BLaER1 treated with 17β-estradiol and CSF1 and Interleukin-3, amounts not matched to agents 10 nM and 100 nM (cell line): ENCODE results near the gene GNGT2.

Source experiments
- H3K27ac ChIP-seq, 11 experiments: shearing (Covaris generic); formaldehyde crosslinking; 2 replicates each; pipeline ENCODE4 v1.8.1; 2022
- H3K27me3 ChIP-seq, 11 experiments: shearing (Covaris generic); formaldehyde crosslinking; 2 replicates each; pipeline ENCODE4 v1.8.1; 2022
- H3K36me3 ChIP-seq, 11 experiments: shearing (Covaris generic); formaldehyde crosslinking; 2 replicates each; pipeline ENCODE4 v1.8.1; 2022
- H3K4me1 ChIP-seq, 10 experiments: shearing (Covaris generic); formaldehyde crosslinking; 2 replicates each; pipeline ENCODE4 v1.8.1; 2022
- H3K4me2 ChIP-seq, 11 experiments: shearing (Covaris generic); formaldehyde crosslinking; 2 replicates each; pipeline ENCODE4 v1.8.1; 2022
- H3K4me3 ChIP-seq, 10 experiments: shearing (Covaris generic); formaldehyde crosslinking; 2 replicates each; pipeline ENCODE4 v1.8.1; 2022
- H3K9ac ChIP-seq, 11 experiments: shearing (Covaris generic); formaldehyde crosslinking; 2 replicates each; pipeline ENCODE4 v1.8.1; 2022
- H3K9me3 ChIP-seq, 11 experiments: shearing (Covaris generic); formaldehyde crosslinking; replicated peaks in 1 of 11; 2 replicates each; pipeline ENCODE4 v1.8.1; 2022
- H4K20me1 ChIP-seq, 11 experiments: shearing (Covaris generic); formaldehyde crosslinking; 2 replicates each; pipeline ENCODE4 v1.8.1; 2022
- Cebpa-rat ChIP-seq, 11 experiments: shearing (Covaris generic); IDR thresholded peaks; 2 replicates each; pipeline ENCODE4 v1.8.1; 2022

The GNGT2 gene

GRCh38 chr17:49231563-49231894 is 21.2 kb upstream of the GNGT2 start:
- H4K20me1 ChIP-seq = peaks cover 0 to 18% (median 0%) of the 10 kb centered on the region in 11 experiments; a peak in 3 of 22 replicates
- peak overlapping the region in 3 of 10 experiments; percentile 60 to 71 (median 63); a peak in 2 of 20 replicates for H3K4me3 ChIP-seq
- no peak overlapping the region for H3K9ac ChIP-seq
- peaks cover 33 to 44% (median 42%) of the 10 kb centered on the region in 11 experiments for H3K27me3 ChIP-seq
- peaks cover 14 to 45% (median 34%) of the 10 kb centered on the region in 10 experiments for H3K4me1 ChIP-seq
- TF ChIP-seq Cebpa-rat (IDR thresholded peaks at IDR 0.05) = no peak
- H3K36me3 ChIP-seq = no peaks in the 10 kb centered on the region
- H3K9me3 ChIP-seq = no peaks in the 10 kb centered on the region
- H3K27ac ChIP-seq = no peak overlapping the region
- H3K4me2 ChIP-seq = peak overlapping the region; percentile 83 to 99 (median 97); a peak in 17 of 22 replicates

GRCh38 chr17:49230636-49231562 is 20.5 kb upstream of the GNGT2 start, which contains the start of gene PHOSPHO1:
Gene PHOSPHO1, minus strand, starts transcription at chr17:49230787. Its CDS starts 4,096 bp downstream, at chr17:49226691.
- H3K4me3 ChIP-seq = peak within 1 kb of the TSS; percentile 56 to 71 (median 62)
- peak within 1 kb of the TSS; percentile 7 to 71 (median 63); a peak in 20 of 22 replicates for H3K9ac ChIP-seq
- H3K27ac ChIP-seq = no peak within 1 kb of the TSS
- H3K9me3 ChIP-seq = no peaks in the 10 kb centered on the region
- peaks cover 0 to 23% (median 0%) of the 10 kb centered on the region in 11 experiments; a peak in 4 of 22 replicates for H4K20me1 ChIP-seq
- no peaks in the 10 kb centered on the region for H3K36me3 ChIP-seq
- TF ChIP-seq Cebpa-rat (IDR thresholded peaks at IDR 0.05) = no peak
- peak within 1 kb of the TSS; percentile 83 to 99 (median 97) for H3K4me2 ChIP-seq
- H3K4me1 ChIP-seq = peaks cover 13 to 45% (median 33%) of the 10 kb centered on the region in 10 experiments
- peaks cover 37 to 50% (median 49%) of the 10 kb centered on the region in 11 experiments for H3K27me3 ChIP-seq

- Histone ChIP-seq H3K4me3 (peak overlapping the region; percentile 56 to 71 (median 62)), H3K4me1 (peaks cover 8 to 39% (median 31%) of the 10 kb centered on the region in 10 experiments; a peak in 18 of 20 replicates), H3K27me3 (peaks cover 46 to 59% (median 58%) of the 10 kb centered on the region in 11 experiments), H3K4me2 (peak overlapping the region; percentile 83 to 99 (median 97)), H3K9me3 (no peaks in the 10 kb centered on the region), H3K27ac (no peak overlapping the region), H4K20me1 (peaks cover 0 to 32% (median 3%) of the 10 kb centered on the region in 11 experiments; a peak in 8 of 22 replicates), H3K36me3 (no peaks in the 10 kb centered on the region), H3K9ac (peak overlapping the region; percentile 7 to 71 (median 63); a peak in 20 of 22 replicates)
- TF ChIP-seq Cebpa-rat (IDR thresholded peaks at IDR 0.05) = no peak
Measured at GRCh38 chr17:49229805-49230600, 19.6 kb upstream of the GNGT2 start.

GRCh38 chr17:49229076-49229804 is 18.9 kb upstream of the GNGT2 start:
- no peaks in the 10 kb centered on the region for H3K36me3 ChIP-seq
- no peak for TF ChIP-seq Cebpa-rat (IDR thresholded peaks at IDR 0.05)
- peaks cover 0 to 40% (median 10%) of the 10 kb centered on the region in 11 experiments; a peak in 12 of 22 replicates for H4K20me1 ChIP-seq
- H3K4me3 ChIP-seq = no peak overlapping the region
- H3K9me3 ChIP-seq = no peaks in the 10 kb centered on the region
- H3K9ac ChIP-seq = no peak overlapping the region
- peaks cover 54 to 67% (median 65%) of the 10 kb centered on the region in 11 experiments for H3K27me3 ChIP-seq
- H3K27ac ChIP-seq = no peak overlapping the region
- H3K4me1 ChIP-seq = peaks cover 13 to 44% (median 37%) of the 10 kb centered on the region in 10 experiments
- peak overlapping the region in 10 of 11 experiments; percentile 83 to 99 (median 97); a peak in 16 of 22 replicates for H3K4me2 ChIP-seq

GRCh38 chr17:49227436-49228261 is 17.3 kb upstream of the GNGT2 start:
- no peak overlapping the region for H3K27ac ChIP-seq
- H4K20me1 ChIP-seq = peaks cover 0 to 47% (median 14%) of the 10 kb centered on the region in 11 experiments; a peak in 13 of 22 replicates
- H3K36me3 ChIP-seq = peaks cover 0 to 4% (median 0%) of the 10 kb centered on the region in 11 experiments; a peak in 4 of 22 replicates
- H3K4me1 ChIP-seq = peaks cover 29 to 57% (median 49%) of the 10 kb centered on the region in 10 experiments
- no peaks in the 10 kb centered on the region for H3K9me3 ChIP-seq
- no peak overlapping the region for H3K9ac ChIP-seq
- H3K4me2 ChIP-seq = peak overlapping the region in 10 of 11 experiments; percentile 12 to 50 (median 42); a peak in 17 of 22 replicates
- H3K27me3 ChIP-seq = peaks cover 70 to 83% (median 81%) of the 10 kb centered on the region in 11 experiments
- TF ChIP-seq Cebpa-rat (IDR thresholded peaks at IDR 0.05) = no peak
- H3K4me3 ChIP-seq = no peak overlapping the region

- H3K27ac ChIP-seq = no peak overlapping the region
- H3K4me2 ChIP-seq = peak overlapping the region in 5 of 11 experiments; percentile 12 to 36 (median 25); a peak in 6 of 22 replicates
- H3K9me3 ChIP-seq = no peaks in the 10 kb centered on the region
- peaks cover 0 to 47% (median 14%) of the 10 kb centered on the region in 11 experiments; a peak in 13 of 22 replicates for H4K20me1 ChIP-seq
- peaks cover 0 to 12% (median 0%) of the 10 kb centered on the region in 11 experiments; a peak in 9 of 22 replicates for H3K36me3 ChIP-seq
- peaks cover 77 to 88% (median 87%) of the 10 kb centered on the region in 11 experiments for H3K27me3 ChIP-seq
- peaks cover 30 to 57% (median 49%) of the 10 kb centered on the region in 10 experiments for H3K4me1 ChIP-seq
- H3K9ac ChIP-seq = no peak overlapping the region
- H3K4me3 ChIP-seq = no peak overlapping the region
- no peak for TF ChIP-seq Cebpa-rat (IDR thresholded peaks at IDR 0.05)
Measured at GRCh38 chr17:49226771-49227435, 16.5 kb upstream of the GNGT2 start.
